Measurements from ENCODE around the gene ELF1. TPM values are rescaled to one million over a fixed set of nuclear protein-coding genes. Genes with fewer than 3 reads are reported as not detected.

Gene ELF1
- total RNA-seq, 3 donors from 2014 or later (not counting 1 experiment from before 2014, with no cell fraction given) = 174 to 216 (median 193) TPM

GRCh38 chr13:41004875-41005693 lies 14.0 kb downstream of the ELF1 start:
- no peaks in the 10 kb centered on the region for H3K27me3 Mint-ChIP-seq (ENCODE audit: low read depth in 2 of 2)
- no peak for TF ChIP-seq CTCF (IDR thresholded peaks at IDR 0.05)
- H3K4me1 Mint-ChIP-seq = peaks cover 56 to 65% of the 10 kb centered on the region in 2 donors
- ATAC-seq (peak; percentile 75 to 88 (median 87)), DNase-seq (peak in 1 of 2 donors; percentile 78)
- peak overlapping the region; percentile 88 to 93 for H3K27ac Mint-ChIP-seq
- Histone ChIP-seq H3K36me3 (ENCODE audit: control insufficient read depth, insufficient read depth, low read length) (peaks cover 2% of the 10 kb centered on the region), H3K27me3 (ENCODE audit: control insufficient read depth, insufficient read depth, low read length) (no peaks in the 10 kb centered on the region), H3K4me3 (ENCODE audit: low read length) (peak overlapping the region; percentile 15), H3K27ac (ENCODE audit: low read length) (peak overlapping the region; percentile 73), H3K9me3 (ENCODE audit: control insufficient read depth, insufficient read depth, low read length) (no peaks in the 10 kb centered on the region), H3K4me1 (ENCODE audit: control insufficient read depth, insufficient read depth, low read length) (peaks cover 23% of the 10 kb centered on the region)
- peak overlapping the region; percentile 73 for H3K4me3 Mint-ChIP-seq
- H3K36me3 Mint-ChIP-seq = no peaks in the 10 kb centered on the region
- H3K9me3 Mint-ChIP-seq = no peaks in the 10 kb centered on the region
- 0% methylated on average over 3 of the region's 4 CpGs for WGBS (ENCODE audit: insufficient coverage)
- intact Hi-C loops (cut with micrococcal nuclease) = loop anchor here (2.0 kb wide), 2 partner anchors 14 to 20 kb away; partner anchors contain the start of gene ELF1

GRCh38 chr13:41002606-41003005 lies 16.5 kb downstream of the ELF1 start:
- no peaks in the 10 kb centered on the region for H3K9me3 ChIP-seq (ENCODE audit: control insufficient read depth, insufficient read depth, low read length)
- no peaks in the 10 kb centered on the region for H3K27me3 ChIP-seq (ENCODE audit: control insufficient read depth, insufficient read depth, low read length)
- no peaks in the 10 kb centered on the region for H3K36me3 Mint-ChIP-seq
- peaks cover 24% of the 10 kb centered on the region for H3K4me1 ChIP-seq (ENCODE audit: control insufficient read depth, insufficient read depth, low read length)
- no peak for TF ChIP-seq CTCF (IDR thresholded peaks at IDR 0.05)
- no peak overlapping the region for H3K4me3 Mint-ChIP-seq
- no peaks in the 10 kb centered on the region for H3K27me3 Mint-ChIP-seq (ENCODE audit: low read depth in 2 of 2)
- DNase-seq (no peak), ATAC-seq (no peak)
- H3K36me3 ChIP-seq (ENCODE audit: control insufficient read depth, insufficient read depth, low read length) = peaks cover 11% of the 10 kb centered on the region
- no peak overlapping the region for H3K4me3 ChIP-seq (ENCODE audit: low read length)
- peaks cover 64 to 72% of the 10 kb centered on the region in 2 donors for H3K4me1 Mint-ChIP-seq
- H3K27ac Mint-ChIP-seq = peak overlapping the region; percentile 88 to 93
- no CpG with 5 or more reads among the region's 2 CpGs for WGBS (ENCODE audit: insufficient coverage)
- H3K27ac ChIP-seq (ENCODE audit: low read length) = peak overlapping the region; percentile 53
- no peaks in the 10 kb centered on the region for H3K9me3 Mint-ChIP-seq
- intact Hi-C loops (cut with micrococcal nuclease) = no loop called here

GRCh38 chr13:41001695-41002094 lies 17.4 kb downstream of the ELF1 start:
- Mint-ChIP-seq H3K27me3 (ENCODE audit: low read depth in 2 of 2) (no peaks in the 10 kb centered on the region), H3K27ac (peak overlapping the region; percentile 88 to 93), H3K4me1 (peaks cover 63 to 71% of the 10 kb centered on the region in 2 donors), H3K9me3 (no peaks in the 10 kb centered on the region), H3K36me3 (no peaks in the 10 kb centered on the region), H3K4me3 (no peak overlapping the region)
- Histone ChIP-seq H3K9me3 (ENCODE audit: control insufficient read depth, insufficient read depth, low read length) (no peaks in the 10 kb centered on the region), H3K27ac (ENCODE audit: low read length) (peak overlapping the region; percentile 26), H3K4me3 (ENCODE audit: low read length) (no peak overlapping the region), H3K4me1 (ENCODE audit: control insufficient read depth, insufficient read depth, low read length) (peaks cover 23% of the 10 kb centered on the region), H3K36me3 (ENCODE audit: control insufficient read depth, insufficient read depth, low read length) (peaks cover 13% of the 10 kb centered on the region), H3K27me3 (ENCODE audit: control insufficient read depth, insufficient read depth, low read length) (no peaks in the 10 kb centered on the region)
- intact Hi-C loops (cut with micrococcal nuclease) = no loop called here
- 52% methylated on average over 4 of the region's 5 CpGs for WGBS (ENCODE audit: insufficient coverage)
- ATAC-seq = no peak
- no peak for DNase-seq
- TF ChIP-seq CTCF (IDR thresholded peaks at IDR 0.05) = no peak

All from natural killer cell (primary cell).